Large intestine (tissue), 3 donors: ENCODE measurements around the gene GAB2. TPM values are rescaled to one million over a fixed set of nuclear protein-coding genes. Genes with fewer than 3 reads are reported as not detected.
"Not testable (repeated sequence)": the region's sequence is repeated elsewhere in the genome, so short reads cannot be mapped to it uniquely, and the experiment has no call there.

Experiments used
- DNase-seq, 2 donors: peaks; one replicate each; pipeline versions ENCODE4 v3.0.0 to v3.0.0-alpha.2; 2013
- H3K27ac ChIP-seq: one replicate; pipeline ENCODE4 v1.5.1; 2013; ENCODE audit warnings: low read length
- H3K27me3 ChIP-seq: 2 replicates; pipeline ENCODE4 v1.6.1; 2013; ENCODE audit warnings: low read length; ENCODE audit not compliant: control insufficient read depth, insufficient read depth
- H3K36me3 ChIP-seq: 2 replicates; pipeline ENCODE4 v1.6.1; 2013; ENCODE audit warnings: low read length; ENCODE audit not compliant: control insufficient read depth, insufficient read depth
- H3K4me1 ChIP-seq: one replicate; pipeline ENCODE4 v1.6.1; 2013; ENCODE audit warnings: low read length; ENCODE audit not compliant: control insufficient read depth, insufficient read depth
- H3K4me3 ChIP-seq: one replicate; pipeline ENCODE4 v1.5.1; 2013; ENCODE audit warnings: low read length
- H3K9me3 ChIP-seq: one replicate; pipeline ENCODE4 v1.6.1; 2013; ENCODE audit warnings: mild to moderate bottlenecking, low read depth, low read length, moderate library complexity; ENCODE audit not compliant: control insufficient read depth
- WGBS: methylation state at CpG from one replicate; pipeline ENCODE4 v1.1.5; 2013; ENCODE audit warnings: low lambda C conversion rate; ENCODE audit not compliant: insufficient coverage; 5-methylcytosine and 5-hydroxymethylcytosine counted together
- polyA plus RNA-seq: library from polyadenylated mRNA; unstranded; fragments of 120-200 nt; gene quantifications from one replicate; pipeline ENCODE4 v1.2.1, GENCODE V29; 2013

Gene GAB2
- polyA plus RNA-seq, 1 donor, result 10.7 TPM

DNA sequence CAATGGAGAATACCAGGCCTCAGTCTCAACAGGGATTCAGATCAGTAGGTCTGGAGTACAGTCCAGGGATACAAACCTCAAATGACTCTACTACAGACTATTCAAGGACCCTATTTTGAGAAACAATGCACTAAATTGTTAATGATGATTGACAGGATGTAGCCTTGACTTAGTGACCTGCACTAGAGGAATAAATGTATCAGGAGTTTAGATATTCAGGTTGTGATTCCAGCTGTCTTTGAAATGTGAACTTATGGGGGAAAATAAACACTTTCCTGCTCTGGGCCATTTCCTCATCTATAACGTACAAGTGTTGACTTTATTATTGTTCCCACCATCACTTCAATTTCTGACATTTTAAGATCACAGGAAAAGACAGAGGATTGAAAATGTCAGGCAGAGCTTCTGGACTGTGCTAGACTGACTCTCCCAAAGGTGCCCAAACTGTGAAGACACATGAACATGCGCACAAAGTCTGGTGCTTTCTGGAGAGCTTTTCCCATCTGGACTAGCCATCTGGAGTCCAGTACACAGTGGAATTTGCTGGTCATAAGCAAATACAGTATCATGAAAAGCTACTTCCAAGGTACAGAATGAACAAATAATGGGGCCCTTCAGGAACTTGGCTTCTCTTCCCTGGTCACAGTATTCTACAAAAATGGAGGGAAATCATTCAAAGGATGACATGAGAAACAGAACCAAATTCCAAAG, 118.5 kb downstream of the GAB2 start:
- no peaks in the 10 kb centered on the region for H3K9me3 ChIP-seq
- no peaks in the 10 kb centered on the region for H3K4me1 ChIP-seq
- no peaks in the 10 kb centered on the region for H3K36me3 ChIP-seq
- no peak for DNase-seq
- WGBS, result no CpG with 5 or more reads among the region's 2 CpGs
- H3K4me3 ChIP-seq, result no peak overlapping the region
- H3K27ac ChIP-seq, result no peak overlapping the region
- no peaks in the 10 kb centered on the region for H3K27me3 ChIP-seq

- H3K9me3 ChIP-seq, result no peaks in the 10 kb centered on the region
These were observed 119.3 kb downstream of the GAB2 start for GRCh38 chr11:78298291-78298771.

DNA sequence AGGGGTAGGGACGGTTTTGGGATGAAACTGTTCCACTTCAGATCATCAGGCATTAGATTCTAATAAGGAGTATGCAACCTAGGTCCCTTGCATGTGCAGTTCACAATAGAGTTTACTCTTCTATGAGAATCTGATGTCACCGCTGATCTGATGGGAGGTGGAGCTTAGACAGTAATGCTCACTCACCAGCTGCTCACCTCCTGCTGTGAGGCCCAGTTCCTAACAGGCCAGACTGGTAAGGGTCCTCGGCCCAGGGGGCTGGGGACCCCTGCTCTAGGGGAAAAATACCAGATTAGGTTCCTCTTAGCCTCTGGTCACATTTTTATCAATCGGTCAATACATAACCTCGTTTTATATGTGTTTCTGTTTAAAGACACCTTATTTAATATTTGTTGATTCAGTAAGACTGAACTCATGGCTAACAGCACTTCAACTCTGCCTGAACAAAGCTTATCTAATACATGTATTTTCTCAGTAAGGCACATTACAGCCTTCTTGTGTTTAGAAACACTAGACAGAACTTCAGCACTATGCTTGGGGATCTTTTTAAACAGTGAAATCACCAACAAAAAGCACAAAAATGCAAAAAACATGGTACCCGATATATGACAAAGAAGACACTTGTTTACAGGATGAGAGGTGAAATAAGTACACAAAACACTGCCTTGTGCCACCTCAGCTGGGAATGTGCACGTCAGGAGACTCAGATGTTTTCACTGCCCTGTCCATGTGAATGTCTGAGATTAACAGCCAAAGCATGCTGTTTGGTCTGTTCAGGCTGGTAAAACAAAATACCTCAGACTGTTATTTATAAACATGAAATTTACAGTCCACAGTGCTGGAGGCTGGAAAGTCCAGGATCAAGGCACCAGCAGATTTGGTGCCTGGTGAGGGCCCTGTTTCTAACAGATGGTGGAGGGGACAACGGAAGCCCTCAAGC, 121.4 kb downstream of the GAB2 start:
- Histone ChIP-seq H3K27ac (no peak overlapping the region), H3K36me3 (no peaks in the 10 kb centered on the region), H3K4me3 (no peak overlapping the region), H3K9me3 (no peaks in the 10 kb centered on the region), H3K4me1 (no peaks in the 10 kb centered on the region), H3K27me3 (no peaks in the 10 kb centered on the region)
- DNase-seq, result no peak
- WGBS, result 86% methylated on average over 2 of the region's 8 CpGs

More at GRCh38 chr11:78298291-78298771, 119.3 kb downstream of the GAB2 start:
- no peaks in the 10 kb centered on the region for H3K4me1 ChIP-seq
- H3K4me3 ChIP-seq, result no peak overlapping the region
- H3K27me3 ChIP-seq, result no peaks in the 10 kb centered on the region
- H3K27ac ChIP-seq, result no peak overlapping the region
- H3K36me3 ChIP-seq, result no peaks in the 10 kb centered on the region
- DNase-seq, result no peak
- no CpG with 5 or more reads among the region's 1 CpG for WGBS

DNA sequence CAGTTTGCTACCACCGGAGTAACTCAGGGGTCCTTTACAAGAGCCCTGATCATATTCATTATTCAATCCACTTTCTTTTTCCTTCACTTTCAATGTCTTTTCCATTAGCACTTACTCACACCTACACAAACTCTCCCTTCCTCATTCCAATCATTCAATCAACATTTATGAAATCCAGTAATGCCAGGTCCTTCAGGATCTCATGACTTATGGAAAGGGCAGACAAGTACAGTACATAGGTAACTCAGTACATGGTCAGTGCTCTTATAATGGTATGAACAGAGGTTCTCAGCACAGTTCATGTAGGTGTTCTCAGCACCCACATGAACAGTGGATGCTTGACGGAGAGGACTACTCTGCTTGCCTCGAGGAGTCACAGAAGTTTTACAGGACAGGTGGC, 122.3 kb downstream of the GAB2 start:
- DNase-seq, result no peak
- Histone ChIP-seq H3K4me3 (no peak overlapping the region), H3K27ac (no peak overlapping the region), H3K27me3 (no peaks in the 10 kb centered on the region), H3K9me3 (no peaks in the 10 kb centered on the region), H3K36me3 (no peaks in the 10 kb centered on the region), H3K4me1 (no peaks in the 10 kb centered on the region)
- WGBS, result 100% methylated on average over 1 of the region's 3 CpGs

DNA sequence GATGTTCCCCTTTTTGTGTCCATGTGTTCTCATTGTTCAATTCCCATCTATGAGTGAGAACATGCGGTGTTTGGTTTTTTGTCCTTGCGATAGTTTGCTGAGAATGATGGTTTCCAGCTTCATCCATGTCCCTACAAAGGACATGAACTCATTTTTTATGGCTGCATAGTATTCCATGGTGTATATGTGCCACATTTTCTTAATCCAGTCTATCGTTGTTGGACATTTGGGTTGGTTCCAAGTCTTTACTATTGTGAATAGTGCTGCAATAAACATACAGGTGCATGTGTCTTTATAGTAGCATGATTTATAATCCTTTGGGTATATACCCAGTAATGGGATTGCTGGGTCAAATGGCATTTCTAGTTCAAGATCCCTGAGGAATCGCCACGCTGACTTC, 123.5 kb downstream of the GAB2 start:
- H3K9me3 ChIP-seq, DNase-seq, H3K4me3 ChIP-seq, H3K27ac ChIP-seq, H3K4me1 ChIP-seq, H3K36me3 ChIP-seq, H3K27me3 ChIP-seq: not testable (repeated sequence)
- WGBS, result no CpG with 5 or more reads among the region's 5 CpGs

- no peak for DNase-seq
- Histone ChIP-seq H3K27me3 (no peaks in the 10 kb centered on the region), H3K27ac (no peak overlapping the region), H3K36me3 (no peaks in the 10 kb centered on the region), H3K9me3 (peaks cover 1% of the 10 kb centered on the region), H3K4me3 (no peak overlapping the region), H3K4me1 (no peaks in the 10 kb centered on the region)
- 92% methylated on average over 4 of the region's 6 CpGs for WGBS
These were observed 124.1 kb downstream of the GAB2 start for GRCh38 chr11:78293536-78293935.

- H3K27me3 ChIP-seq, result no peaks in the 10 kb centered on the region
- WGBS, result no CpG with 5 or more reads among the region's 9 CpGs
- no peaks in the 10 kb centered on the region for H3K36me3 ChIP-seq
- DNase-seq, result no peak
- H3K4me3 ChIP-seq, result no peak overlapping the region
- no peaks in the 10 kb centered on the region for H3K4me1 ChIP-seq
- peaks cover 3% of the 10 kb centered on the region for H3K9me3 ChIP-seq
- no peak overlapping the region for H3K27ac ChIP-seq
These were observed 125.4 kb downstream of the GAB2 start for GRCh38 chr11:78292109-78292803.

GRCh38 chr11:78291503-78292108, 126.0 kb downstream of the GAB2 start:
- H3K27me3 ChIP-seq, result no peaks in the 10 kb centered on the region
- H3K36me3 ChIP-seq, result no peaks in the 10 kb centered on the region
- no peak overlapping the region for H3K27ac ChIP-seq
- WGBS, result no CpG with 5 or more reads among the region's 6 CpGs
- no peak for DNase-seq
- H3K4me1 ChIP-seq, result no peaks in the 10 kb centered on the region
- no peak overlapping the region for H3K4me3 ChIP-seq
- peaks cover 3% of the 10 kb centered on the region for H3K9me3 ChIP-seq

GRCh38 chr11:78290293-78291176, 127.1 kb downstream of the GAB2 start:
- no peaks in the 10 kb centered on the region for H3K4me1 ChIP-seq
- no peak overlapping the region for H3K4me3 ChIP-seq
- no peaks in the 10 kb centered on the region for H3K36me3 ChIP-seq
- WGBS, result 100% methylated on average over 2 of the region's 6 CpGs
- peaks cover 3% of the 10 kb centered on the region for H3K9me3 ChIP-seq
- DNase-seq, result peak; percentile 75 to 86
- H3K27ac ChIP-seq, result peak overlapping the region; percentile 14
- no peaks in the 10 kb centered on the region for H3K27me3 ChIP-seq
